Activated CD4-positive, alpha-beta memory T cell treated with anti-CD3 and anti-CD28 coated beads, Interleukin-2, amount 10 ng/mL, durations not matched to agents 7 days and 5 days (primary cell): Measurements from ENCODE around the gene NFKBIE. TPM values are rescaled to one million over a fixed set of nuclear protein-coding genes. Genes with fewer than 3 reads are reported as not detected.

Experiments
- CTCF ChIA-PET: fragments of 350-600 bp; sonication (Branson Sonifier 250); formaldehyde crosslinking; loops from one replicate; lab custom pipeline; 2021; ENCODE audit warnings: antibody characterized with exemption, inconsistent platforms; lab: Charles Lee
- POLR2A ChIA-PET: fragments of 350-600 bp; sonication (Branson Sonifier 250); formaldehyde crosslinking; loops from one replicate; lab custom pipeline; 2021; ENCODE audit warnings: antibody characterized with exemption; lab: Charles Lee
- DNase-seq: peaks from one replicate; pipeline ENCODE4 v3.0.0-alpha.2; 2020
- H3K27ac Mint-ChIP-seq: one replicate; pipeline ENCODE4 v1.8.0; 2021; ENCODE audit warnings: mild to moderate bottlenecking, mixed read lengths
- H3K27me3 Mint-ChIP-seq: one replicate; pipeline ENCODE4 v1.8.0; 2021; ENCODE audit warnings: mixed read lengths
- H3K36me3 Mint-ChIP-seq: one replicate; pipeline ENCODE4 v1.8.0; 2021; ENCODE audit warnings: low read depth, mixed read lengths
- H3K4me1 Mint-ChIP-seq: one replicate; pipeline ENCODE4 v1.8.0; 2021; ENCODE audit warnings: mixed read lengths
- H3K4me3 Mint-ChIP-seq: one replicate; pipeline ENCODE4 v1.8.0; 2021; ENCODE audit warnings: mild to moderate bottlenecking, mixed read lengths
- H3K9me3 Mint-ChIP-seq: one replicate; pipeline ENCODE4 v1.8.0; 2021; ENCODE audit warnings: mixed read lengths
- total RNA-seq, 2 experiments: library from RNA; stranded (reverse); gene quantifications; one replicate each; pipeline ENCODE4 v1.2.3, GENCODE V29; 2021

The NFKBIE gene
- total RNA-seq, 2 experiments from 2014 or later = 20.8 to 21.7 TPM

DNA sequence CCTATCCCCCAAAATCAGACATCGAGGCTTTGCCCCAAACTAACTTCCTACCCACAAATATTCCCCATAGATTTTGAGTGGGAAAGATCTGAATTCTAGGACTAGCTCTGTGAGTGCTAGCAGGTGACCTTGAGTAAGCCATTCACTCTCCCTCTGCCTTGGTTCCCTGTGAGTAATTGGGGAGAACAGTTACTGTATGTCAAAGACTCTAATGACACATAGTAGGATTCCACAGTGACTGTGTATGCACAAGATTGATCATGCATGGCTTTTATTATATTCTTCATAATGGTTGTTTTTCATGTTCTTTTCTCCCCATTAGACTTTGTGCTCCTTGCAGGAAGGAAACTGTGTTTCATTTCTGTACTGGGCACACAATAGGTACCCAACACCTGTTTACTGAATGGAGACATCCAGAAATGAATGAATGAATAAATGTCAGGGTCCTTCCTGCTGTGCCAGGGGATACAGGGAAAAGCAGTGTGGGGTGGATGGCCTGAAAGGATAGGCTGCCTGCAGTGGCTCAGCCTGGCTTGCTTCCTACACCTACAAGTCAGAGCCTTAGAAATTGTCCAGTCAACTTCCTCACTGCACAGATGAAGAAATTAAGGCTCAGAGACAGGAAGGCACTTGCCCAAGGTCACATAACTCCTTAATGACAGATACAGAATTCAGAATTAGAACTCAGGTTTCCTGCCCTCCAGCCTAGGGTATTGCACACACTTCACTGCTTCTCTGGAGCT is 4.0 kb upstream of the NFKBIE start:
- Mint-ChIP-seq H3K4me3 (no peak overlapping the region), H3K27ac (no peak overlapping the region), H3K4me1 (peaks cover 32% of the 10 kb centered on the region), H3K36me3 (peaks cover 5% of the 10 kb centered on the region), H3K9me3 (no peaks in the 10 kb centered on the region), H3K27me3 (peaks cover 53% of the 10 kb centered on the region)
- POLR2A ChIA-PET = interaction anchor here (1.2 to 8.1 kb wide), 4 partner anchors 13 to 40 kb away, joined by 3 to 64 read pairs (median 4); no protein-coding TSS in a partner anchor
- DNase-seq = no peak
- CTCF ChIA-PET = interaction anchor here (1.3 to 4.2 kb wide), 5 partner anchors 30 to 68 kb away, joined by 3 to 69 read pairs (median 24); partner anchors contain the start of gene AARS2

- ChIA-PET CTCF (interaction anchor here (0.6 to 4.2 kb wide), 17 partner anchors 10 to 919 kb away, joined by 3 to 69 read pairs (median 6); partner anchors contain the start of genes AARS2, HSP90AB1 and SLC35B2), POLR2A (interaction anchor here (0.8 to 8.1 kb wide), 8 partner anchors 14 to 75 kb away, joined by 3 to 64 read pairs (median 3); partner anchors contain the start of gene AARS2)
- H3K4me1 Mint-ChIP-seq = peaks cover 40% of the 10 kb centered on the region
- no peak overlapping the region for H3K27ac Mint-ChIP-seq
- peaks cover 44% of the 10 kb centered on the region for H3K27me3 Mint-ChIP-seq
- DNase-seq = peak; percentile 70
- H3K4me3 Mint-ChIP-seq = no peak overlapping the region
- no peaks in the 10 kb centered on the region for H3K9me3 Mint-ChIP-seq
- H3K36me3 Mint-ChIP-seq = peaks cover 16% of the 10 kb centered on the region
Observed at GRCh38 chr6:44268095-44268628, 2.8 kb upstream of the NFKBIE start.

- POLR2A ChIA-PET = interaction anchor here (0.8 to 8.1 kb wide), 5 partner anchors 13 to 76 kb away, joined by 3 to 110 read pairs (median 11); partner anchors contain the start of genes AARS2 and HSP90AB1
Observed at GRCh38 chr6:44267252-44267651, 1.9 kb upstream of the NFKBIE start.

GRCh38 chr6:44266347-44266746 is 996 bp upstream of the NFKBIE start:
- Mint-ChIP-seq H3K4me1 (peaks cover 54% of the 10 kb centered on the region), H3K27me3 (peaks cover 27% of the 10 kb centered on the region), H3K4me3 (peak overlapping the region; percentile 97), H3K27ac (peak overlapping the region; percentile 56), H3K9me3 (no peaks in the 10 kb centered on the region), H3K36me3 (peaks cover 17% of the 10 kb centered on the region)
- CTCF ChIA-PET = interaction anchor here (0.6 to 4.2 kb wide), 7 partner anchors 21 to 170 kb away, joined by 3 to 69 read pairs (median 3); partner anchors contain the start of gene AARS2
- POLR2A ChIA-PET = interaction anchor here (2.5 to 8.1 kb wide), 3 partner anchors 12 to 46 kb away, joined by 11 to 110 read pairs (median 64); partner anchors contain the start of genes AARS2 and HSP90AB1
- no peak for DNase-seq

More at GRCh38 chr6:44267252-44267651, 1.9 kb upstream of the NFKBIE start:
- H3K27me3 Mint-ChIP-seq = peaks cover 35% of the 10 kb centered on the region
- H3K36me3 Mint-ChIP-seq = peaks cover 17% of the 10 kb centered on the region
- H3K27ac Mint-ChIP-seq = no peak overlapping the region
- H3K9me3 Mint-ChIP-seq = no peaks in the 10 kb centered on the region
- no peak for DNase-seq
- H3K4me3 Mint-ChIP-seq = no peak overlapping the region
- CTCF ChIA-PET = interaction anchor here (0.7 to 4.2 kb wide), 14 partner anchors 11 to 188 kb away, joined by 3 to 69 read pairs (median 6); partner anchors contain the start of genes AARS2 and SLC35B2
- peaks cover 49% of the 10 kb centered on the region for H3K4me1 Mint-ChIP-seq

- POLR2A ChIA-PET = interaction anchor here (6.5 to 8.1 kb wide), 2 partner anchors 12 to 18 kb away, joined by 64 to 110 read pairs; partner anchors contain the start of gene HSP90AB1
- H3K27ac Mint-ChIP-seq = peak overlapping the region; percentile 80
Observed at GRCh38 chr6:44265722-44266233, 427 bp upstream of the NFKBIE start.

GRCh38 chr6:44264154-44265006 is 971 bp downstream of the NFKBIE start:
- peaks cover 15% of the 10 kb centered on the region for H3K27me3 Mint-ChIP-seq
- no peaks in the 10 kb centered on the region for H3K9me3 Mint-ChIP-seq
- DNase-seq = peak; percentile 62
- peaks cover 32% of the 10 kb centered on the region for H3K36me3 Mint-ChIP-seq
- peak overlapping the region; percentile 97 for H3K4me3 Mint-ChIP-seq
- ChIA-PET POLR2A (interaction anchor here (0.7 to 8.1 kb wide), 6 partner anchors 10 to 123 kb away, joined by 3 to 110 read pairs (median 5); partner anchors contain the start of genes HSP90AB1 and SLC29A1), CTCF (interaction anchor here (0.9 to 2.1 kb wide), 10 partner anchors 9 to 74 kb away, joined by 3 to 9 read pairs (median 6); partner anchors contain the start of gene AARS2)
- H3K4me1 Mint-ChIP-seq = peaks cover 48% of the 10 kb centered on the region
- peak overlapping the region; percentile 94 for H3K27ac Mint-ChIP-seq

More at GRCh38 chr6:44265722-44266233, 427 bp upstream of the NFKBIE start:
- CTCF ChIA-PET = interaction anchor here (1.8 to 4.0 kb wide), 3 partner anchors 10 to 72 kb away, joined by 9 to 24 read pairs (median 9); partner anchors contain the start of gene AARS2
- Mint-ChIP-seq H3K4me3 (peak overlapping the region; percentile 97), H3K27me3 (peaks cover 23% of the 10 kb centered on the region), H3K9me3 (no peaks in the 10 kb centered on the region), H3K4me1 (peaks cover 55% of the 10 kb centered on the region), H3K36me3 (peaks cover 23% of the 10 kb centered on the region)
- DNase-seq = no peak

- DNase-seq = peak; percentile 45
- Mint-ChIP-seq H3K9me3 (no peaks in the 10 kb centered on the region), H3K36me3 (peaks cover 38% of the 10 kb centered on the region), H3K27ac (peak overlapping the region; percentile 94), H3K27me3 (peaks cover 7% of the 10 kb centered on the region), H3K4me3 (peak overlapping the region; percentile 97), H3K4me1 (peaks cover 46% of the 10 kb centered on the region)
- CTCF ChIA-PET = interaction anchor here (1.1 to 2.1 kb wide), 5 partner anchors 8 to 72 kb away, joined by 3 to 9 read pairs (median 6); partner anchors contain the start of gene AARS2
- POLR2A ChIA-PET = interaction anchor here (1.2 to 8.1 kb wide), 4 partner anchors 10 to 39 kb away, joined by 3 to 110 read pairs (median 35); partner anchors contain the start of gene HSP90AB1
Observed at GRCh38 chr6:44263354-44264100, 1.8 kb downstream of the NFKBIE start.

DNA sequence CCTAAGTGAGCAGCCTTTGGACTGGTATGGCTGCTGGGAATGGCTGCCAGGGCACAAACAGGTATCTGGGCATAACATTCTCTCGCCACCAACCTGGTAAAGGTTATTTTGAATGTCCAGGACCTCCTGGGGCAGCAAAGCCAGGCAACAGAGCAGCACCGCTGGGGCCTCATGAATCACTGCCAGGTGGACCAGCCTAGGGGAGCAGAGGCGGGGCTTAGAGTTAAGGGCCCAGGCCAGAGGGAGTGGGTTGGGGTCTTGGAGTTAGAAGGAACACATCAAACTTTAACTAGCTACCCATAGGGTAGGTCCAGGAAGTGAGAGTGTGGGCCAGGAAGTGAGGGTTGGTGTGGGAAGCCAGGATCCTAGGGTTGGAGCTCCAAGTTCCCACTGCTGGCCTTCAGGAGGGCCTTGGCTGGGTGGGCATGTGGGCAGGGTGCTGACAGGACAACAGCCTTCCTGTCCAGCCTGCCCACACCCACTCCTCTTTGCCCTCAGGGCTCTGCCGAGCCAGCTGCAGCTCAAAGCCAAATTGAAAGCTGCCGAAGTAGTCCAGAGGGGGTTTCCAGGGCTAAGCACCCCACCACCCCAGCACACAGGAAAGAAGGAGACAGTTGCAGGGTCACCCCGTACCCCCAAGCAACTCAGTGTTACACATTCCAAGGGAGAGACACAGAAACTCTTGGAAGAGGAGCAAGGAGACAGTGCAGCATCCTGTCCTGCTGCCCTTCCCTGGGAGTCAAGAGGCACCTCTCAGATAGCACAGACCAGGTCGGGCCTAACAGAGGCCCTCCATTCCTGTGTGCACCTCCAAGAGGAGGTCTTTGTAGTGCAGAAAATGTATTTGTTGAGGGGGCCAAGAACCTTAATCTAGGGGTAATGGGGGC is 2.6 kb downstream of the NFKBIE start:
- peak overlapping the region; percentile 97 for H3K4me3 Mint-ChIP-seq
- no peak for DNase-seq
- peaks cover 45% of the 10 kb centered on the region for H3K36me3 Mint-ChIP-seq
- peaks cover 52% of the 10 kb centered on the region for H3K4me1 Mint-ChIP-seq
- ChIA-PET CTCF (interaction anchor here (0.6 to 1.5 kb wide), 4 partner anchors 17 to 89 kb away, joined by 3 to 5 read pairs (median 4); no protein-coding TSS in a partner anchor), POLR2A (interaction anchor here (1.1 to 8.1 kb wide), 5 partner anchors 9 to 125 kb away, joined by 3 to 110 read pairs (median 6); partner anchors contain the start of genes AARS2, CDC5L and HSP90AB1)
- peaks cover 1% of the 10 kb centered on the region for H3K27me3 Mint-ChIP-seq
- no peaks in the 10 kb centered on the region for H3K9me3 Mint-ChIP-seq
- H3K27ac Mint-ChIP-seq = peak overlapping the region; percentile 94

- H3K27me3 Mint-ChIP-seq = no peaks in the 10 kb centered on the region
- peaks cover 47% of the 10 kb centered on the region for H3K36me3 Mint-ChIP-seq
Observed at GRCh38 chr6:44261581-44261980, 3.8 kb downstream of the NFKBIE start.

More at GRCh38 chr6:44261581-44261980, 3.8 kb downstream of the NFKBIE start:
- Mint-ChIP-seq H3K4me1 (peaks cover 52% of the 10 kb centered on the region), H3K9me3 (no peaks in the 10 kb centered on the region), H3K4me3 (no peak overlapping the region), H3K27ac (no peak overlapping the region)
- ChIA-PET POLR2A (interaction anchor here (6.5 to 8.1 kb wide), 2 partner anchors 8 to 14 kb away, joined by 64 to 110 read pairs; partner anchors contain the start of gene HSP90AB1), CTCF (interaction anchor here (1.2 to 1.5 kb wide), 2 partner anchors 37 to 44 kb away, joined by 3 to 5 read pairs; no protein-coding TSS in a partner anchor)
- no peak for DNase-seq
